ENCODE measurements around the gene SOX8.

DNA sequence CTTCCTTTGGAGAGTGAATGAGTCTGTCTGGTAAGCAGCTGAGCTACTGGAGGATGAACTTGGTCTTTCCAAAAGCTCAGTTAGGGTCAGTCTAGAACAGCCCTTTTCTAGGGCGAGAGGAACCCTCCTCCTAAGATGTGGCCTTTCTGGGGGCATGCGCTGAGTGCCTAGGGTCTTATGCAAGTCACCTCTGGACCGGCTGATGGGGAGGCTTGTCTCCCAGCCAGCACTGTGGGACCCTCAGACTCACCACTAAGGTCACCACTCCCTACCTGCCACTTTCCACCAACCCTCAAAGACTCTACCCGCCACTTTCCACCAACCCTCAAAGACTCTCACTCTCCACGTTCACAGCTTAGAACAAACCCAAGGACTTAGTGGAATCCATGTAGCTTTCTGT, 37.6 kb upstream of the SOX8 start:
- TF ChIP-seq, protein P1, sequence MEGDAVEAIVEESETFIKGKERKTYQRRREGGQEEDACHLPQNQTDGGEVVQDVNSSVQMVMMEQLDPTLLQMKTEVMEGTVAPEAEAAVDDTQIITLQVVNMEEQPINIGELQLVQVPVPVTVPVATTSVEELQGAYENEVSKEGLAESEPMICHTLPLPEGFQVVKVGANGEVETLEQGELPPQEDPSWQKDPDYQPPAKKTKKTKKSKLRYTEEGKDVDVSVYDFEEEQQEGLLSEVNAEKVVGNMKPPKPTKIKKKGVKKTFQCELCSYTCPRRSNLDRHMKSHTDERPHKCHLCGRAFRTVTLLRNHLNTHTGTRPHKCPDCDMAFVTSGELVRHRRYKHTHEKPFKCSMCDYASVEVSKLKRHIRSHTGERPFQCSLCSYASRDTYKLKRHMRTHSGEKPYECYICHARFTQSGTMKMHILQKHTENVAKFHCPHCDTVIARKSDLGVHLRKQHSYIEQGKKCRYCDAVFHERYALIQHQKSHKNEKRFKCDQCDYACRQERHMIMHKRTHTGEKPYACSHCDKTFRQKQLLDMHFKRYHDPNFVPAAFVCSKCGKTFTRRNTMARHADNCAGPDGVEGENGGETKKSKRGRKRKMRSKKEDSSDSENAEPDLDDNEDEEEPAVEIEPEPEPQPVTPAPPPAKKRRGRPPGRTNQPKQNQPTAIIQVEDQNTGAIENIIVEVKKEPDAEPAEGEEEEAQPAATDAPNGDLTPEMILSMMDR (conservative IDR thresholded peaks at IDR 0.05 in 1 of 2, IDR thresholded peaks at IDR 0.05 in 1 of 2; ENCODE audit: low read depth in 1 of 2, low read length in 2 of 2) = no peak
- TF ChIP-seq EZH2 (IDR thresholded peaks at IDR 0.05; ENCODE audit: low read length, missing control alignments) = no peak

Measured in fibroblast of lung (primary cell).